GM21390 (cell line): ENCODE results near the gene HBD.
"Not testable (repeated sequence)": the region's sequence is repeated elsewhere in the genome, so short reads cannot be mapped to it uniquely, and the experiment has no call there.

Experiments used
- ATAC-seq: cut with Tn5 transposase; IDR thresholded peaks from one replicate; pipeline ENCODE4 v1.9.1; 2021; ENCODE audit not compliant: unreplicated experiment

HBD gene

DNA sequence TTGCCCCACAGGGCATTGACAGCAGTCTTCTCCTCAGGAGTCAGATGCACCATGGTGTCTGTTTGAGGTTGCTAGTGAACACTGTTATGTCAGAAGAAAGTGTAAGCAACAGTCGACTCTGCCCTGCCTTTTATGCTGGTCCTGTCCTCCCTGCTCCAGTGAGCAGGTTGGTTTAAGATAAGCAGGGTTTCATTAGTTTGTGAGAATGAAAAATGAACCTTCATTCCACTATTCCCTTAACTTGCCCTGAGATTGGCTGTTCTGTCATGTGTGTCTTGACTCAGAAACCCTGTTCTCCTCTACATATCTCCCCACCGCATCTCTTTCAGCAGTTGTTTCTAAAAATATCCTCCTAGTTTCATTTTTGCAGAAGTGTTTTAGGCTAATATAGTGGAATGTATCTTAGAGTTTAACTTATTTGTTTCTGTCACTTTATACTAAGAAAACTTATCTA, at the start of gene HBD:
HBD (minus strand) TSS at position 103 of the 454 bp plus-strand sequence; CDS start at position 53, 50 bp downstream.
- peak; percentile 91 for ATAC-seq

- no peak for ATAC-seq
Observed at GRCh38 chr11:5283882-5284281, 49.6 kb upstream of the HBD start.

GRCh38 chr11:5283086-5283485, 48.8 kb upstream of the HBD start:
- ATAC-seq = no peak

- no peak for ATAC-seq
Observed at GRCh38 chr11:5282628-5283027, 48.3 kb upstream of the HBD start.

- no peak for ATAC-seq
Observed at GRCh38 chr11:5281596-5281995, 47.3 kb upstream of the HBD start.

GRCh38 chr11:5280582-5281102, 46.4 kb upstream of the HBD start:
- ATAC-seq = peak; percentile 91

DNA sequence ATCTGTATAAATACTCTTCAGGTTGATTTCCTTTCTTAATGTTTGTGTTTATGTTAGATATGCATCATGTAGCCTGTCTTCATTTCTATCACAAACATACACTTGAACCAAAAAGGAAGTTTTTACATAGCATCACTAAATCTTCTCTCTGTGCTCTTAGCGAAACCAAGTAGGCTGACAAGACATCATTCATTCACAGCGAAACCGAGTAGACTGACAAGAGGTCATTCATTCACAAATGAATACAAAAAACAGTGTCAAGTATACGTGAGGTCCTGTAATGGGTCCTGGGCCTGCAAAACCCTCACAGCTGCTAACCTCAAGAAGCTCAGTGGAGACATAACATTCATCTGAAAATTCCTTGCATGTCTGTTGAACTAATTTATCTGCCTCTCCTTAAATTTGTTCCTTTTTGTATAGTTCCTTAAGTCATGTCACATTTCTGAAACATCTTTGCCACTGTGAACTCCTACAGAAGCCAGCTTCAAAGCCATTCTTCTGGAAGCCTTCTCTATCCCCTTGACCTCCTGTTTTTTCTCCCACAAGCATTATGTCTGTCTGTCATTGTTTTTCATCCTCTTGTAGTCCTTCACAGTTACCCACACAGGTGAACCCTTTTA, 45.3 kb upstream of the HBD start:
- no peak for ATAC-seq

- ATAC-seq = no peak
Observed at GRCh38 chr11:5277807-5278382, 43.6 kb upstream of the HBD start.

DNA sequence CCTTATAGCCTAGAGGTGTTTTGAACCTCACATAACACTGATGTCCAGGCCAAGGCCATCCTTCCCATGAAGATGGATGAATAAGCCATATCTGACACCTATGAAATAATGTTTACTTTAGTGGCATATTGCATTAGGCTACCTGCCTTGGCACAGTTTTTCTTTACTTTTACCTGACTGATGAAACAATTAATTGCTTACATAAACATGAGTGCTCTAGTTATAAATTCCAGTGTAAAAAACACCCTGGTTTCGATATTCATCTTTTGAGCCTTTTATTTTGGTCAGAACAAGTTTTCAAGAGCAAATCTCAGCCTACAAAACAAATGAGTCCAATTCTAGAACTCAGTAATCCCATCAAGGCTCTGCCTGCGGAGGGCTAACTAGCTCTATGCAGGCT, 42.4 kb upstream of the HBD start:
- ATAC-seq = no peak

GRCh38 chr11:5275369-5276110, 41.3 kb upstream of the HBD start:
- ATAC-seq = no peak

- ATAC-seq = no peak
Observed at GRCh38 chr11:5274395-5274794, 40.1 kb upstream of the HBD start.

DNA sequence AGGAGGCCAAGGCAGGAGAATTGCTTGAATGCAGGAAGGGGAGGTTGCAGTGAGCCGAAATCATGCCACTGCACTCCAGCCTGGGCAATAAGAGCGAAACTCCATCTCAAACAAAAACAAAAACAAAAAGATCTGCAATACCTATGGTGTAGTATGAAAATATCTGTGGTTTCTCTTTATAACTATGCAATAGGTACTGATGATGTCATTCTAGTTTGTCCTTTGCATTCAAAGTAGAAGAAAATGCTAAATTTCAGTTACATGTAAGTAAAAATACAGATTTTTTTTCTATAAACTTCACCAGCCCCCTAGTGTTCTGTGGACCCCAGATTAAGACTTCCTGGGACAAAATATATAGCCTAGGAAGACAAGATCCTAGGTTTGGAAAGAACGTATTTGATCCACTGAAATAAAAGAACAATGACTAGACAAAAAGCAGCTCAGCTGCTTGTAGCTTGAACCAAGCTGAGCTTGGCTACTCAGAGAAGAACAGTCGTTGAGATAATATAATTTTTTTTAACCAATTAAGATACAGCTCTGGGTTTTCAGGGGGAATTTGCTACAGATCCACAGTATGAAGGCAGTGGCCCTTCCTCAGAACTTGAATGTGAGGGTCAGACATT, 38.2 kb upstream of the HBD start:
- no peak for ATAC-seq

GRCh38 chr11:5269715-5270147, 35.4 kb upstream of the HBD start, which contains the start of gene HBE1:
HBE1 (minus strand) TSS chr11:5269945; CDS start chr11:5269890, 55 bp downstream.
- no peak for ATAC-seq

- ATAC-seq = no peak
Observed at GRCh38 chr11:5267033-5267563, 32.8 kb upstream of the HBD start.

DNA sequence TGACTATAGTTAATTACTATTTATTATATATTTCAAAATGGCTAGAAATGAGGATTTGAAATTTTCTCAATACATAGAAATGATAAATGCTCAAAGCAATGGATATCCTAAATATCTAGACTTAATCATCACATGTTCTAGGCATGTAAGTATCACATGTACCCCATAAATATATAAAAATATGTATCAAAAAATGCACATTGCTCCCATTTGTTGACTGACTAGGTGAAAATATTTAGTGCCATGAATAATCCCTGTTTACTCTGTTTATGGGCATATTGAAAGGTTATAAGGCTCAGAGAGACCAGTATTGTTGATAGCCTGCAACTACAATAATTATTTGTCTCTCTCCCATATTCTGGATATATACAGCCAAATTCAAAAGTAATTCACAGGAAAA, 32.3 kb upstream of the HBD start:
- ATAC-seq = no peak

GRCh38 chr11:5265832-5266231, 31.5 kb upstream of the HBD start:
- no peak for ATAC-seq

DNA sequence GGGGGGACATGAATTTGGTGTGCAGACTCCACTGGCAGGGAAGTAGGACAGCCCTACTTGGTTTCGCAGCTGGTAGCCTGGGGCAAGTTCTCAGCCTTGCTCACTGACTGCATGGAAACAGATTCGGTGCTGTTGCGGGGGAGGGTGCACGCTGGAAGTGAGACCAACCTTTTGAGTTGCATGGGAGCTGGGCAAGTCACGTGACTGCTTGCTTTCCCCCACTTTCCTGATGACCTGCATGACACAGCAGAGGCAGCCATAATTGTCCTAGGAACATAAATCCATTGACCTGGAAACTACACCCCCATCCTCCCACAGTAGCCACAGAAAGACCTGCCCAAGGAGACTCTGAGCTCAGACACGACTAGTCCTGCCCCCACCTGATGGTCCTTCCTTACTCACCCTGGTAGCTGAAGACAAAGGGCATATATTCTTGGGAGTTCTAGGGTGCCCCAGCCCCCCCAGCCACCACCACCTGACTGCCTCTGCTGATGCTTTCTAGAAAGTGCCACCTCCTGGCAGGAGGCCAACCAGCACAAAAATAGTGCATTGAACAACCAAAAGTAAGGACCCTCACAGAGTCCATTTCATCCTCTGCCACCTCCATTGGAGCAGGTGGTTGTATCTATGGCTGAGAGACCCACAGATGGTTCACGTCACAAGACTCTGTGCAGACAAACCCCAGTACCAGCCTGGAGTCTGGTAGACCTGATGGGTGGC, 24.4 kb upstream of the HBD start:
- ATAC-seq = no peak

DNA sequence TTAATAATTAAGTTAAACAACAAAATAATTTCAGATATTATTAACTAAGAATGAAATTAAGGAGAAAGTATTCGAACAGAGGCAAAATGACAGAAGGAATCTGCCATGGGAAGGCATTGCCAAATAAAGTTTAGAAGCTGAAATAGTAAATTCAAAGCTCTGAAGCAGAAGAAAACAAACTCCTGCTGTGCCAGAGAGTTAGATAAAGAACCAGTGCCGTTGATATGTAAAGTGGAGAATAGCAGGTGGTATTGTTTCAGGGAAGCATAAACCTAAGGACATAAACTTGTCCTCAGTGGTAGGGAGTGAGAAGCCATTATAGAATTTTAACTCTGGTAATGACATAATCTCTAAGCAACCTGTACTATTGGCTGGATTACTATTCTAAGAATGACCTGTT, 23.0 kb upstream of the HBD start:
- no peak for ATAC-seq

DNA sequence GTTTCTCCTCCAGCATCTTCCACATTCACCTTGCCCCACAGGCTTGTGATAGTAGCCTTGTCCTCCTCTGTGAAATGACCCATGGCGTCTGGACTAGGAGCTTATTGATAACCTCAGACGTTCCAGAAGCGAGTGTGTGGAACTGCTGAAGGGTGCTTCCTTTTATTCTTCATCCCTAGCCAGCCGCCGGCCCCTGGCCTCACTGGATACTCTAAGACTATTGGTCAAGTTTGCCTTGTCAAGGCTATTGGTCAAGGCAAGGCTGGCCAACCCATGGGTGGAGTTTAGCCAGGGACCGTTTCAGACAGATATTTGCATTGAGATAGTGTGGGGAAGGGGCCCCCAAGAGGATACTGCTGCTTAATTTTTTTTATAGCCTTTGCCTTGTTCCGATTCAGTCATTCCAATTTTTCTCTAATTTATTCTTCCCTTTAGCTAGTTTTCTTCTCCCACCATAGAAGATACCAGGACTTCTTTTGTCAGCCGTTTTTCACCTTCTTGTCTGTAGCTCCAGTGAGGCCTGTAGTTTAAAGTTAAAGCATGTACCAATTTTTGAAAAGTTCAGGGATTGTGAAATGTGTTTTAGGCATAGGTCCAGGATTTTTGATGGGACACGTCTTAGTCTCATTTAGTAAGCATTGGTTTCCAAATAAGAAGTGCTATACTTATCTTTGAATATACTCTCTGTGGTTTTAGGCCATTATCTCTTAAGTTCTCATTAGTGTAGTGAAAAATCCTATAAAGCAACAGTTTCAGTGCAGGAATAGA, 20.5 kb upstream of the HBD start, which contains the start of gene HBG2:
HBG2 (minus strand) TSS at position 136 of the 768 bp plus-strand sequence; CDS start at position 83, 53 bp downstream.
- ATAC-seq = not testable (repeated sequence)

GRCh38 chr11:5254023-5254422, 19.7 kb upstream of the HBD start:
- not testable (repeated sequence) for ATAC-seq
